Measurements from ENCODE around the gene TPPP2. TPM values are rescaled to one million over a fixed set of nuclear protein-coding genes. Genes with fewer than 3 reads are reported as not detected.

TPPP2 gene
- total RNA-seq, 1 donor from 2014 or later = not detected

DNA sequence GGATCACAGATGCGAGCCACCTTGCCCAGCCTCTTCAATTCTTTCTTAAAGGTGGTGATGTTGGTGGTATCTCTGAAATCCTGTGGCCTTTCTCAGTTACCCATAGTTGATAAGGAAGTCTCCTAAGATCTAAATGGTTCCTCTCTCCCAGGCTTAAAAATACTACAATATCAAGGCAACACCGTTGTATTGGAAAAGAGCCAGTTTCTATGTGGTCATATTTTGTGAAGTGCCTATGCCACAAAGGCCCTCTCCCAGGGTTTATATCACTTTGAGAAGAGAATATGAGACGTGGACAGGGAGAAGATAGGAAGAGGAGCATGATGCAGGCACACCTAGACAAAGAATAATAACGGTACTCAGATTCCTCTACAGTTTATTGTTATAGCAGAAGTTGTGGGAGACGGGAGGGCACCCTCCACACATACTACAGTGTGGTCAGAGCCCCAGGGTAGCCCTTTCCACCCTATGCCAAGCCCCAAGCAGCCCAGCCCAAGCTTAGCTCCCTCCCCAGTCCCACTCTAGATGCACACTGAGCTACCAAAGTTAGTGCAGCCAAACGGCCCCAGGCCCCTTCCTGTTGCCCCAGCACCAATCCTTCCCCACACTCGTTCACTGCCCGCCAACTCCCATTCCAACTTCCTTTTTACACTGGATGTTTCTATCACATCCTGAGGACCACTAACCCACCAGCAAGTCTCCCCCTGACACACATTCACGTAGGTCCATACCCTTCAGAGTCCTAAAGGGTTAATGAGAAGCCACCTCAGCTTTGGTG is 13.4 kb upstream of the TPPP2 start:
- peaks cover 2% of the 10 kb centered on the region for H3K9me3 Mint-ChIP-seq (ENCODE audit: unreplicated experiment)
- H3K27me3 Mint-ChIP-seq (ENCODE audit: unreplicated experiment) = no peaks in the 10 kb centered on the region
- TF ChIP-seq, protein P1, sequence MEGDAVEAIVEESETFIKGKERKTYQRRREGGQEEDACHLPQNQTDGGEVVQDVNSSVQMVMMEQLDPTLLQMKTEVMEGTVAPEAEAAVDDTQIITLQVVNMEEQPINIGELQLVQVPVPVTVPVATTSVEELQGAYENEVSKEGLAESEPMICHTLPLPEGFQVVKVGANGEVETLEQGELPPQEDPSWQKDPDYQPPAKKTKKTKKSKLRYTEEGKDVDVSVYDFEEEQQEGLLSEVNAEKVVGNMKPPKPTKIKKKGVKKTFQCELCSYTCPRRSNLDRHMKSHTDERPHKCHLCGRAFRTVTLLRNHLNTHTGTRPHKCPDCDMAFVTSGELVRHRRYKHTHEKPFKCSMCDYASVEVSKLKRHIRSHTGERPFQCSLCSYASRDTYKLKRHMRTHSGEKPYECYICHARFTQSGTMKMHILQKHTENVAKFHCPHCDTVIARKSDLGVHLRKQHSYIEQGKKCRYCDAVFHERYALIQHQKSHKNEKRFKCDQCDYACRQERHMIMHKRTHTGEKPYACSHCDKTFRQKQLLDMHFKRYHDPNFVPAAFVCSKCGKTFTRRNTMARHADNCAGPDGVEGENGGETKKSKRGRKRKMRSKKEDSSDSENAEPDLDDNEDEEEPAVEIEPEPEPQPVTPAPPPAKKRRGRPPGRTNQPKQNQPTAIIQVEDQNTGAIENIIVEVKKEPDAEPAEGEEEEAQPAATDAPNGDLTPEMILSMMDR (IDR thresholded peaks at IDR 0.05; ENCODE audit: partially characterized antibody, unreplicated experiment) = no peak
- peaks cover 3% of the 10 kb centered on the region for H3K4me1 Mint-ChIP-seq (ENCODE audit: low read depth, unreplicated experiment)
- no peak overlapping the region for H3K27ac Mint-ChIP-seq (ENCODE audit: unreplicated experiment)
- H3K36me3 Mint-ChIP-seq (ENCODE audit: unreplicated experiment) = no peaks in the 10 kb centered on the region
- no peak overlapping the region for H3K4me3 Mint-ChIP-seq (ENCODE audit: unreplicated experiment)
- DNase-seq = no peak

DNA sequence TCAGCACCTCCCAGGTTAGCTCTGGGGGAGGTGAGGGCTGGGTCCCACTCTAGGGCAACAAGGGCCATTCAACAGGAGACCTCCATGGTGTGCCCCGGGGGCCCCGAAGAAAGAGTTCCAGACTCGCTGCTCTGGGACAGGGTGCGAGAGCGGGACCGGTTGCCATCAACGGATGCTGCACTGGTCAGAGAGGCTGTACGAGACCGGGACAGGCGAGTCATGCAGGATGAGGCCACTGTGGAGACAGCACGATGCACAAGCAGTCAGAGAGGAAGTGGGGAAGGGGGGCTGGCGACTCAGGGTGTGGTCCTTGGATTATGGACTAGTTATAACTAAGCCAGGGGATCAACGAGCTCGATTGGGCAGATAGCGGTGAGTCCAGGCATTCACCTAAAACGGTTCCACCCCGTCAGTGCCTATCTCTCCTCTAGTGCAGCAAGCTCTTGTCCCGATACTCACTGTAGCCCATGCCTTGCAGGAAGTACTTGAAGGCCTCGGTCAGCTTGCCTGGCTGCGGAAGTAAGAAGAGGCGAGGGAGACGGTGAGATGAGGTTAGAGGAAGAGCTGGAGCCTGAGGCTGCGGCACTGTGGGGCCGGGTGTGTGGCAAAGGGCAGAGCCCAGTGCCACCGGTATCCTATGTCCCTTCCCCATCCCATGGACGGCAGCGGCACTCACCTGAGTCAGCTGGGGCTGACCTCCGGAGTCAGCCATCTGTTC is 12.3 kb upstream of the TPPP2 start:
- peaks cover 4% of the 10 kb centered on the region for H3K9me3 Mint-ChIP-seq (ENCODE audit: unreplicated experiment)
- no peak overlapping the region for H3K4me3 Mint-ChIP-seq (ENCODE audit: unreplicated experiment)
- TF ChIP-seq, protein P1 (IDR thresholded peaks at IDR 0.05; ENCODE audit: partially characterized antibody, unreplicated experiment) = no peak
- H3K27me3 Mint-ChIP-seq (ENCODE audit: unreplicated experiment) = peaks cover 2% of the 10 kb centered on the region
- H3K36me3 Mint-ChIP-seq (ENCODE audit: unreplicated experiment) = peaks cover under 1% of the 10 kb centered on the region
- no peak for DNase-seq
- no peak overlapping the region for H3K27ac Mint-ChIP-seq (ENCODE audit: unreplicated experiment)
- H3K4me1 Mint-ChIP-seq (ENCODE audit: low read depth, unreplicated experiment) = peaks cover 3% of the 10 kb centered on the region

DNA sequence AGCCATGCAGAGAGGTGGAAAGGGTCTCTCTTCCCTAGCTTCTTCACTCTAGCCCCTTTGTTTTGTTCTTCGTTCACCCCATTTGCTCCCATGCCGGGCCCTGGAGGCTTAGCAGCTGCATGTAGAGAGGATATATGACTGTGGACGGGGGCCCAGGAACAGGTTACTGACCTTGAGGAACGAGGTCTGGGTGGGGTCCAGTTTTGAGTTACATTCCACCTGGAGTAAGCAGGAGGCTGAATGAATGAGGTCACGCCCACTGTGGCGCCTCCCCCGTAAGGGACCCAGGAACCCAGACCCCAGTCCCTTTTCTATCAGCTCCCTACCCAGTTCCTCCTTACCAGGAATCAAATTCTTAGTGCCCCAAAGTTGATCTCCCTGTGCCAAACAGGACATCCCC is 11.7 kb upstream of the TPPP2 start:
- H3K4me1 Mint-ChIP-seq (ENCODE audit: low read depth, unreplicated experiment) = peaks cover 4% of the 10 kb centered on the region
- no peak for DNase-seq
- H3K36me3 Mint-ChIP-seq (ENCODE audit: unreplicated experiment) = peaks cover 4% of the 10 kb centered on the region
- no peak overlapping the region for H3K27ac Mint-ChIP-seq (ENCODE audit: unreplicated experiment)
- peaks cover 2% of the 10 kb centered on the region for H3K27me3 Mint-ChIP-seq (ENCODE audit: unreplicated experiment)
- H3K4me3 Mint-ChIP-seq (ENCODE audit: unreplicated experiment) = no peak overlapping the region
- TF ChIP-seq, protein P1 (IDR thresholded peaks at IDR 0.05; ENCODE audit: partially characterized antibody, unreplicated experiment) = no peak
- peaks cover 7% of the 10 kb centered on the region for H3K9me3 Mint-ChIP-seq (ENCODE audit: unreplicated experiment)

DNA sequence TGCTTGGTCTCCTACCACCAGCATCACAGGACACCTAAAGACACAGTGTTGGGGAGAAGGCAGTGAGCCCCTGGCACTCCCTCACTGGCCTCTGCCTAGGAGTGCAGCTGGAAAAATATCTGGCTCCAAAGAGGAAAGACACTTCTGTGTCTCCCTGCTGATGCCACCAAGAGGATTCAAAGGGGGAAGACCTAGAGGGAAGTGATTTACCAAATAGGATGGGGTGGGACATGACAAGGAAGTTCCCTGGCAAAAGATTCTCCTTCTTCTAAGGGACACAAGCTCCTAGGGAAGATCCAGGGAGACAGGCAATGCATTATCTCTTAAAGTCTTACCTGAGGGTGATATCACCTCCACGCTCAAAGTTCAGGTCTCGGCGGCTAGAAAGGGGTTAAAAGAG is 11.2 kb upstream of the TPPP2 start:
- Mint-ChIP-seq H3K36me3 (ENCODE audit: unreplicated experiment) (peaks cover 4% of the 10 kb centered on the region), H3K9me3 (ENCODE audit: unreplicated experiment) (peaks cover 8% of the 10 kb centered on the region), H3K27me3 (ENCODE audit: unreplicated experiment) (peaks cover 2% of the 10 kb centered on the region), H3K27ac (ENCODE audit: unreplicated experiment) (no peak overlapping the region), H3K4me3 (ENCODE audit: unreplicated experiment) (no peak overlapping the region), H3K4me1 (ENCODE audit: low read depth, unreplicated experiment) (peaks cover 4% of the 10 kb centered on the region)
- DNase-seq = no peak
- TF ChIP-seq, protein P1 (IDR thresholded peaks at IDR 0.05; ENCODE audit: partially characterized antibody, unreplicated experiment) = no peak

DNA sequence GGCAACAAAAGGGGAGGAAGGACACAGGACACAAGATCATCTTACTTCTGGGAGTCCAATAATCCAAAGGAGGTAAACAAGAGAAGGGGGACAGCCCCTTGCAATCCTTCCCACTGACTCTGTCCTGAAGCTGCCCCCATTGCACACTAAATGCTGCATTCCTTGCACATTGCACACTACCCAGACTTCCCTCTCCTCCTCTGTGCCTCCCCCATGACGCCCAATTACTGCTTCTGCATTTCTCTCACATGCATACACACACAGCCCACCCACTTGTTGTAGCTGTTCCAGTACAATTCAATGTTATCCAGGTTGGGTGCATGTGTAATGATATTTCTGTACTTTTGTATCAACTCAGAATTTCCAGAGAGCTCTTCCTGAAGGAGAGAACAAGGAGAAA is 10.7 kb upstream of the TPPP2 start:
- Mint-ChIP-seq H3K4me1 (ENCODE audit: low read depth, unreplicated experiment) (peaks cover 4% of the 10 kb centered on the region), H3K9me3 (ENCODE audit: unreplicated experiment) (peaks cover 8% of the 10 kb centered on the region), H3K27ac (ENCODE audit: unreplicated experiment) (no peak overlapping the region), H3K4me3 (ENCODE audit: unreplicated experiment) (no peak overlapping the region), H3K27me3 (ENCODE audit: unreplicated experiment) (peaks cover 2% of the 10 kb centered on the region), H3K36me3 (ENCODE audit: unreplicated experiment) (peaks cover 4% of the 10 kb centered on the region)
- TF ChIP-seq, protein P1 (IDR thresholded peaks at IDR 0.05; ENCODE audit: partially characterized antibody, unreplicated experiment) = no peak
- DNase-seq = no peak
